ENCODE data around the gene ZSWIM1.

ZSWIM1 gene

GRCh38 chr20:45919542-45920399, 38.7 kb downstream of the ZSWIM1 start:
- peak; percentile 92 for DNase-seq (ENCODE audit: low read depth)
- TF ChIP-seq CTCF (conservative IDR thresholded peaks at IDR 0.05; ENCODE audit: control insufficient read depth, insufficient read depth, low read depth, low read length), result no peak
- no peak overlapping the region for H3K4me3 ChIP-seq (ENCODE audit: control insufficient read depth, low read depth, low read length)

DNA sequence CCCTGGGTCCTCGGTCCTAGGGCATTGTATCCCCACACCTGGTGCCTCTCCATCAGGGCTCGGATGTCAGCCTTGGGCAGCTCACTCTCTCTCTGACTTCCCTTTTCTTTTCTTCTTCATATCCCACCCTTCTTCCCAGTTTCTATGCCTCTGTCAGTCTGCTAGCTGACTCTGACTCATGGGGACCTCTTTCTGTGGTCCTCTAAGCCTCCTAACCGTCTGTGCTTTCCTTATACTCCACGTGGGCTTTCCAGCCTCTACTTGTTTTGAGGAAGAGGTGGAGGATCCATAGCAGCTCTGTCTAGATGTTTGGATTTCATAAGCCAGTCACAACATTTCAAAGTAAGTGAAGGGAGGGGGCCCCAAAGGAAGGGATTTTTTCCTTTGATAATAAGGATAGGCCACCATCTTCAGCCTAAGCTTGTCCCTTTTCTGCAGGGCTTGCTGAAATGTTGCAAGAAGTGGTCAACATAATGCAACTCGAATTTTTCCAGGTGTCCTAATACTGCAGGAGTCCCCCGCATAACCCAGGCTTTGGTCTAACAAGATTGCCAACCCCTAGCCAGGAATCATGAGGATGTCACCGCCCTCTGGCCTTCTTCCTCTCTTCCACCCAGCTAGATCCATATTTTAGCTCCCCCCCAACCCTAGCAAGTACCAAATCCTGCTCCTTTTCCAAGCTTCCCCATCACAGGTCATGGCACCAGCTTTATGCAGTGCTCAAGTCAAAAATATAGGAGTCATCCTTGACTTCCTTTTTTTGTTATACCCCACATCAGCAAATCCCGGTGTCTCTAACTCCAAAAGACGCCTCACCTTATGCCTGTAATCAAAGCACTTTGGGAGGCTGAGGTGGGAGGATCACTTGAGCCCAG, 39.7 kb downstream of the ZSWIM1 start:
- no peak for TF ChIP-seq CTCF (conservative IDR thresholded peaks at IDR 0.05; ENCODE audit: control insufficient read depth, insufficient read depth, low read depth, low read length)
- no peak overlapping the region for H3K4me3 ChIP-seq (ENCODE audit: control insufficient read depth, low read depth, low read length)
- DNase-seq (ENCODE audit: low read depth), result peak; percentile 41

- DNase-seq (ENCODE audit: low read depth), result no peak
- no peak for TF ChIP-seq CTCF (conservative IDR thresholded peaks at IDR 0.05; ENCODE audit: control insufficient read depth, insufficient read depth, low read depth, low read length)
- H3K4me3 ChIP-seq (ENCODE audit: control insufficient read depth, low read depth, low read length), result no peak overlapping the region
Measured at GRCh38 chr20:45921337-45922189, 40.5 kb downstream of the ZSWIM1 start.

DNA sequence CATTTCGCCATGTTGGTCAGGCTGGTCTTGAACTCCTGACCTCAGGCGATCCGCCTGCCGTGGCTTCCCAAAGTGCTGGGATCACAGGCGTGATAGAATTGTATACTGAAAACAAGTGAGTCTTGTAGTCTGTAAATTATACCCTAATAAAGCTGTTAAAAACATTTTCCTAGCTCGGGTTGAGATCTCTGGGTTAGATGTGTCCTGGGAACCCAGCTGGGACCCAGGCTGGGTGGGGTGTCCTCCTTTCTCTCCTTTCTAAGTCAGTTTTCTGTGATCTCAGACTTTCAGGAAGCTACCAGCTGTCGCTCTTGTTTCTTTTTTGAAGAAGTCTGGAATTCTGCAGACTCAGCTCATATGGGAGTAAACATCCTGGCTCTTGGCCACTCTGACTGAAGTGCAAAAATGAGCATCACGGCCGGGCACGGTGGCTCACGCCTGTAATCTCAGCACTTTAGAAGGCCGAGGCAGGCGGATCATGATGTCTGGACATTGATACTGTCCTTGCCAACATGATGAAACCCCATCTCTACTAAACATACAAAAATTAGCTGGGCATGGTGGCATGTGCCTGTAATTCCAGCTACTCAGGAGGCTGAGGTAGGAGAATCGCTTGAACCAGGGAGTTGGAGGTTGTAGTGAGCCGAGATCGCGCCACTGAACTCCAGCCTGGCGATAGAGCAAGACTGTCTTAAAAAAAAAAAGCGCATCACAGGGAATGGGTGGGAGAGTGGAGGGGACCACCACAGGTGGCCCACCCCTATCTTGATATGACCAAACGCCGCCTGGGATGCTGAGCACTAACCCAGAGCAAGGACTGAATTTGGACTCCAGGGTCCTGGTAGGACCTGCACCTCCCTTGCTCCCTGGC, 43.6 kb downstream of the ZSWIM1 start:
- peak; percentile 52 for DNase-seq (ENCODE audit: low read depth)

GRCh38 chr20:45925821-45926506, 44.9 kb downstream of the ZSWIM1 start:
- DNase-seq (ENCODE audit: low read depth), result no peak
- no peak overlapping the region for H3K4me3 ChIP-seq (ENCODE audit: control insufficient read depth, low read depth, low read length)
- no peak for TF ChIP-seq CTCF (conservative IDR thresholded peaks at IDR 0.05; ENCODE audit: control insufficient read depth, insufficient read depth, low read depth, low read length)

More for the DNA sequence above, 43.6 kb downstream of the ZSWIM1 start:
- no peak for TF ChIP-seq CTCF (conservative IDR thresholded peaks at IDR 0.05; ENCODE audit: control insufficient read depth, insufficient read depth, low read depth, low read length)
- H3K4me3 ChIP-seq (ENCODE audit: control insufficient read depth, low read depth, low read length), result no peak overlapping the region
